GM19455 (cell line): Measurements from ENCODE around the gene NR2F1.
"Not testable (repeated sequence)": the region's sequence is repeated elsewhere in the genome, so short reads cannot be mapped to it uniquely, and the experiment has no call there.

Source experiments
- ATAC-seq: cut with Tn5 transposase; IDR thresholded peaks from one replicate; pipeline ENCODE4 v1.9.1; 2021; ENCODE audit not compliant: unreplicated experiment

Gene NR2F1

GRCh38 chr5:93582677-93583438, at the start of gene NR2F1:
NR2F1 (plus strand) TSS chr5:93583222; CDS start chr5:93585024, 1,802 bp downstream.
- no peak for ATAC-seq

DNA sequence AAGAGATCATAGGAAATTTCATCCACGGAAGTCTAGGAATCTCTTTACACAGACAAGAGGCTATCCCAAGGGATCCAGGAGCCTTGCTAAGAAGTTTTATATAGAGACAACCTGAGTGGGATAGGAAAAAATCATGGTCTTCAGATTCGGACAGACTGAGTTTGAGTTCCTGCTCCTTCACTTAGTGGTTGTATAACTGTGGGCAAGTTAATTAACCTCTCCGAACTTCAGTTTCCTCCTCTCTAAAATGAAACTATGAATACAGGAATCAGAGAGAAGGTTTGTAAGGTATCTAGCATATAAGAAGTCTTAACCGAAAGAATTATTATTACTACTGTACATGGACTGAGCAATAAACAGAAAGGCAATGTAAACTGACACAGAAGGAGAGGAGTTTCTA, 37.1 kb upstream of the NR2F1 start:
- no peak for ATAC-seq

DNA sequence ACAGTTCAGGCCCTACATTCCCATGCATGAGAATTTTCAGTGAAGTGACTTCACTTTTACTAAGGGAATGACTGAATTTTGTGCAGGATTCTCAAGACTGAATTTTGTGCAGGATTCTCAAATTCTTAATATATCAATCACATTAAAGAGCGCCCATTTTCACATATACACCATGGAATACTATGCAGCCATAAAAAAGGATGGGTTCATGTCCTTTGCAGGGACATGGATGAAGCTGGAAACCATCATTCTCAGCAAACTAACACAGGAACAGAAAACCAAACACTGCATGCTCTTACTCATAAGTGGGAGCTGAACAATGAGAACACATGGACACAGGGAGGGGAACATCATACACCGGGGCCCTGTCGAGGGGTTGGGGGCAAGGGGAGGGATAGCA, 33.4 kb upstream of the NR2F1 start:
- not testable (repeated sequence) for ATAC-seq

DNA sequence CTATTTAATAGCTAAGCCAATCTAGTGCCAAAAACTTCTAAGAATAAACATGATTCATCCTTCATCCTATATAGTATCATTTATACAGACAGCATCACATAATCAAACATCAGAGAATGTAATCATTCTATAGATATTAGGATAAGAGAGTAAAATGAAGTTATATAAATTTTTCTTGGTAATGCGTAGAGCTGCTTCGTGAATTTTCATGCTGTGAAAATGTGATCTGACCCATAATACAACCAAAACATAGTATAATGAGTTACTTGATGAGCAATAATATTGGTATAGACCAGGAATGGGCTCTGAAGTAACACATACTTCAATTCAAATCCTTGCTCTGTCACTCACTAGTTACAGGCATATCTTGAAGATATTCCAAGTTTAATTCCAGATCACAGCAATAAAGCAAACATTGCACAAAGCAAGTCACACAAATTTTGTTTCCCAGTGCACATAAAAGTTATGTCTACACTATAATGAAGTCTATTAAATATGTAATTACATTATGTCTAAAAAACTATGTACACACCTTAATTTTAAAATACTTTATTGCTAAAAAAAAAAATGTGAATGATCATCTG, 25.9 kb upstream of the NR2F1 start:
- no peak for ATAC-seq

- ATAC-seq = no peak
These were observed 16.9 kb upstream of the NR2F1 start for GRCh38 chr5:93566091-93566490.

DNA sequence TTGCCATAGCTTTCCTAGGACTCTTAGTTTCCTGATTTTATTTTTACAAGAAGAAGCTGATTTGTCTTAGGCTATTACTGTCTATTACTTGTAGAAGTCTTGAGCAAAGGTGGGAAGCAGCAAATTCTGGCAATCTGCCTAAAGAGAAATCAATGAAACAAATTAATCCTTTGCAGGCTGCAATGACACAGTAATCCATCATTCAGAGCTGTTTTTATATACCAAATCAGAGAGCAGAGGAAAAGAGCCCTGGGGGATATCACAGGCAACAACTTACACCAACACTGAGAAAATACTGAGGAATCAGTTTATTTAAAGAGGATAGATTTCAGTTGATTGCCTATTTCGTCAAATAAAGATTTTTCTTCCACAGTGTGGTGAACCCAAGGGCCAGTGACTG, 15.6 kb upstream of the NR2F1 start:
- ATAC-seq = no peak

GRCh38 chr5:93569300-93570160, 13.5 kb upstream of the NR2F1 start:
- ATAC-seq = no peak

DNA sequence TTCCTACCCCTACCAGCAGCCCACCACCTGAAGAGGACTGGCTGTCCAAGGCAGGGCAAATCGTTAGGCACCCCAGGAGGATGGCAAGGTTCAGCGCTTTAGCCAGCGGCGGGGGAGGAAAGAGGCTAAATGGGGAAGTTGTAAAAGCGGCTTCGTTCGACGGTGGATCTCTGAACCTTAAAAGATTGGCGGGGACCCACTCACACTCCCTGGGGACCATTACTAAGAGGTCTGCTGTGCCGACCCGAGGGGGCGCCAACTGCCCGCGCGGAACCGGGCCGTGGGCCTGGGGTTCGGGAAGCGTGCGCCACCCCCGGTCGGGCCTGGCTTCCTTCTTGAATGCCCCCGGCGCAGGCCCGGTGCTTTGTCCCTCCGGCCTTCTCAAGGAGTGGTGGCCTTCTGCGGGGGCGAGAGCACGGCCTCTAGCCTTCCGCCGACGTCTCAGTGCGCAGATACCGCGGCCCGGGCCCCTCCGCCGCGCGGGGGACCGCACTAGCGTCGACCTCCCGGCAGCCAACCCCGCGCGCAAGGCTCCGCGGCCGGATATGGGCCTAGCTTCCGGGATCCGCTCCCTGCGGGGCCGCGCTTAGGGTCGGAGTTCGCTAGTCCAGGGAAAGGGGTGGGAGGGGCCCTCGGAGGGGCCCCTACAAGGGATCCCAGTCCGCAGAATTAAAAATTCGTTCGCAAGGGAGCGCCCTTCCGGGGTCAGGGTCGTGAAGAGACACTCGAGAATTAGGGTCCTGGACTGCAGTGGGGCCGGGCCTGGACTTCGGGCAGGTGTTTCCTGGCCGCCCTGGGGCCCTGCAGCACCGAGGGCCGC, 12.5 kb upstream of the NR2F1 start:
- no peak for ATAC-seq

- ATAC-seq = no peak
These were observed 11.7 kb upstream of the NR2F1 start for GRCh38 chr5:93571114-93571949.

GRCh38 chr5:93572101-93572607, 10.9 kb upstream of the NR2F1 start:
- ATAC-seq = no peak

- ATAC-seq = no peak
These were observed 10.2 kb upstream of the NR2F1 start for GRCh38 chr5:93572608-93573353.

- ATAC-seq = no peak
These were observed 9.4 kb upstream of the NR2F1 start for GRCh38 chr5:93573354-93574351.

GRCh38 chr5:93574491-93575305, 8.3 kb upstream of the NR2F1 start:
- ATAC-seq = no peak

DNA sequence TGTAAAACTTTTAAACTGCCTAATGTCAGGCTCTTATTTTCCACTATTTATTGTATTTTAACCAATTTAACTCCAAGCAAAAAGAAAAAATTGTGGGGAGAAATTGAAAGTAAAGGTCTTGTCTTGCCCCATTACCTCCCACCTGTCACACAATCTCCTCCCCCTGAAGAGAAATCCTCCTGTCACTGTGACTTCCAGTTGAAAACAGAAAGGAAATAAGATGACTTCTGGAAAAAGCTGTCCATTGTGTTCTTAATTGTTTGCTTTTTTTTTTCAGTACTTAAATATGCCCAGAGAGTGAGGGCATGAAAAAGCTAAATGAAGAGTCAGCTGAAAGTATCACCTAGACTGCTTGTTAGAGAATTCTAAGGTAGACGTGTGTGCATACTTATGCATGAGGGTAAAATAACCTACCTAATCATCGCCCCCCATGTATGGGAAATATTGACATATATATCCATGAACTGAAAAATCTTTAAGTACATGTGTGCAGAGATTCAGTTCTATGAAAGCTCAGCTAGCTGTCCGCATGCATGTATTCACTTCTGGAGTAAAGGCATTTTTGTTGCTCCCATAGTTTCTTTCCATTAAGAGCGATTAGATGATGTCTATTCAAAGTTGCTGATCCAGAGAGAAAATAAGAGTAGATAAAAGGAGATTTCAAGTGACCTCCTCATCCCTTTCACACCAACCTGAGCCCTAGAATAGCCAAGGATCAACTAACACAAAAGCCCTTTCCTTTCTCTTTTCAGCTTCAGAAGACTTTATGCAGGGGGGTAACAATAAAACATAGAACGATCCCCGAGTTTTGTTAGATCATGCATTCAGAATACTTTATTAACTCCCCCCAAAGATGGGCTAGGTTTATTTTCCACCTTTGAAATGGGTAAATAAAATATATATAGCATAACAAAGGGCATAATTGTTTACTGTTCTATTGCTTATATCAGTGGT, 7.3 kb upstream of the NR2F1 start:
- no peak for ATAC-seq

DNA sequence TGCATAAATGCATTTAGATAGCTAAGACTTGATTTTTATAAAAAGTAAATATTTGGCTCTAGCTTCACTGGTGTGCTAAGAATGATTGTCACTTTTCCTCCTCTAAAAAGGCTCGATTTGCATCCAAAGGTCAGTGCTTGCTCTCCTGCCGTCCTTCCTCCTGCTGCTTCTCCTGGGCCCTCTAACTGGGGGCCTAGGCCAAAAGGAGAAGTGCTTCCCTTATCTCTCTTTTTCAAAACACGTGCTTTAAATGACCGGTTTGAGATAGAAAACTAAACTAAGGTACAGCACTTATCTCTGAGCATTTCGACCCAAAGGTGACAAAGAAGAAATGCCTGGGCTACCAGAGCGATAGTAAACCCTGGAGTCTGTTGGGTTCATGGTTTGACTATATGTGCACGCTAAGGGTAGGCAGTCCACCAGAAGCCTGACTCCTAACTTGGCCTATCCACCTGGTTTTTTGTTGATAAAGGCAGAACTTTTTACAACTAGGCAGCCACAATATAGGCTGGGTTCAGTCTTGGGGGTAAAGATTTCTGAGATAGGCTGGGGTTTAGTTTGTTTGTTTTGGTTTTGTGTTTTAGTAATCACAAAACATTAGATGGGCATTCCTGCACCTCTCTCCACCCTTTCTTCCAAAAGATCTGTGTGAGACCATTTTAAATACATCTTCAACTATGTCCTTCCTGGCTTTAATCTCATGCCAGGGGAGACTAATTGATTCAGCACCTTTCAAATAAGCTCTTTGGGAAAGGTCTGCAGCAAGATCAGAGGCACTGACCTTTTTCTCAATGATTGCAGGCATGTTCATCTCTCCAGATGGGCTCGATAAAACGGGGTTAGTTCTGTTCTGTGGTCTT, 5.8 kb upstream of the NR2F1 start:
- no peak for ATAC-seq
